GM19238 (cell line): ENCODE measurements around the gene CHAC1.

Experiments used
- DNase-seq: peaks from one replicate; pipeline ENCODE4 v3.0.0; 2011; ENCODE audit warnings: low spot score; ENCODE audit not compliant: insufficient read length

The CHAC1 gene

GRCh38 chr15:40985541-40986330 is 32.5 kb downstream of the CHAC1 start:
- DNase-seq: no peak

DNA sequence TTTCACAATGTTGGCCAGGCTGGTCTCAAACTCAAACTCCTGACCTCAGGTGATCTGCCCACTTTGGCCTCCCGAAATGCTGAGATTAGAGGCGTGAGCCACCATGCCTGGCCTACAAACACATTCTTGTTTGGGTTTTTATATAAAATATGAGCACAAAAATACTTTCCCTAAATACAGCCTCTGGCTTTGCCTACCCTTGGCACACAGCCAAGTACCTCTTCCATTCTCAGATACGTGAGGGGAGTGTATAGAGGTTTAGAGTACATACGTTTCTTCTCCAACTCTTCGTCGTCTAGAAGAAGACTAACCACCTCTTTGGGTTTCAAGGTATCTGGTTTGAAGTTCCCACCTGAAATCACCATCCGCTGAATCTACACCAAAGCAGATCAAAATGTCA is 33.5 kb downstream of the CHAC1 start:
- DNase-seq: no peak

- no peak for DNase-seq
These were observed 34.9 kb downstream of the CHAC1 start for GRCh38 chr15:40988156-40988555.

DNA sequence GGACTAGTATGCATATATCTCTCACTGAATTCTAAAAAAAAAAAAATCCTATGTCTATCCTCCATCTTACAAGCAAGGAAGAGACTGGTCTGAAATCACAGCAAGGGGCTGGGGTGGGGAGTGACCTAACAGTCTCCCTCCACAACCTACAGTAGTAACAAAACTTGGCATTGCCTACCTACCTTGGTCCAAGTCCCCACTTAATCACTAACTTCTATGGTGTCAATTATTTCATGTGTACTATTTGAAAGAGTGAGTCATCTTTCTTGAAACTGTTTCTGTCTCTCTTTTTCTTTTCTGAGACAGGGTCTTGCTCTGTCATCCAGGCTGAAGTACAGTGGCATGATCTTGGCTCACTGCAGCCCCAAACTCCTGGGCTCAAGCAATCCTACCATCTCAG is 36.8 kb downstream of the CHAC1 start:
- no peak for DNase-seq

- no peak for DNase-seq
These were observed 37.5 kb downstream of the CHAC1 start for GRCh38 chr15:40990789-40991188.

DNA sequence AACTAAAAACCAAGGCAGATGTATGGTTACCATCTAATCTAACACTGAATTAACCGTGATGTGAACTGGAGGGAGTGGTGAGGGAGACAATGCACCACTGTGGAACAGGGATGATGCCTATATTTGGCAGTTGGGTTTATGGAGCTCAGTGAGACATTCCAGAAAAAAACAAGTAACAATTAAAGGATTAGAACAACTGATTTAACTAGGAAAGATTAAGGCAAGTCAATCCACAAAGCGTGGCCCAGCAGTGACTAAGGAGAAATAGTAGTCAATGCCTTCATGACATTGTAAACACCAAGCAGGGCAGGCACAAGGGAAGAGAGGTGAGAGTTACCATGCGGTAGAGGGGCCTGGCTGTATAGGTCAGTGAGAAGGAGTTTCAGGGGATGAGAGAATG is 38.1 kb downstream of the CHAC1 start:
- no peak for DNase-seq

DNA sequence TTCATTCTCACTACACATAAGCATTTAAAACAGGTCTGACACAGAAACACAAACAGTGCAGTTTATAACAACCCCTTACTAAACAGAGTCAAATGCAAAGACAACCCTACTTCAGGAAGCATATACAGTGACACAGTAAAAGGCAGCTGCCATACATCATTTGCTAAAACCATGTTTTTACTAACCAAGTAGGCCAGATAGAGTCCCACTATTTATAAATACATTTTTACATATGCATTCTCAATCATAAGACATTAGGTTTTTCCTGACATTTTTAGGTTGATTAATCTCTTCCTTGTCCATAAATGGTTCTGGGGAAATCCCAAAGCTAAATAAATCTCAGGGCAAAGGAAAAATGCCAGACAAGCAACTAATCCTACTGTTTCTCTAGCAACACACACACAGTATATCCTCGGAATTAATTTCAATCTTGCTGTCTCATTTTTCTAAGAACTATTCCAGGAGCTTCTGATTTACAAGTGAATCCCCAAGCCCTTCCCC is 39.0 kb downstream of the CHAC1 start:
- no peak for DNase-seq

DNA sequence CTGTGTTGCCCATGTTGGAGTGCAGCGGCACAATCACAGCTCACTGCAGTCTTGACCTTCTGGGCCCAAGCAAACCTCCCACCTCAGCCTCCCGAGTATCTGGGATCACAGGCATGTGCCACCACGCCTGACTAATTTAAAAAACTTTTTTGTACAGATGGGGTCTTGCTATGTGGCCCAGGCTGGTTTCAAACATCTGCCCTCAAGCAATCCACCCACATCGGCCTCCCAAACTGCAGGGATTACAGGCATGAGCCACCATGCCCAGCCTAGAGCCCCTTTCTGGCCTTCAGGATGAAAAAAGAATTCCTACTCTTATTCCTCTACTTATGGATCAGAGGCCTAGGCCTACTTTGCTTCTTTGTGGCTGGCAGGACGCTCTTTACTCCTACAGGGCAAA is 39.6 kb downstream of the CHAC1 start:
- DNase-seq: no peak

DNA sequence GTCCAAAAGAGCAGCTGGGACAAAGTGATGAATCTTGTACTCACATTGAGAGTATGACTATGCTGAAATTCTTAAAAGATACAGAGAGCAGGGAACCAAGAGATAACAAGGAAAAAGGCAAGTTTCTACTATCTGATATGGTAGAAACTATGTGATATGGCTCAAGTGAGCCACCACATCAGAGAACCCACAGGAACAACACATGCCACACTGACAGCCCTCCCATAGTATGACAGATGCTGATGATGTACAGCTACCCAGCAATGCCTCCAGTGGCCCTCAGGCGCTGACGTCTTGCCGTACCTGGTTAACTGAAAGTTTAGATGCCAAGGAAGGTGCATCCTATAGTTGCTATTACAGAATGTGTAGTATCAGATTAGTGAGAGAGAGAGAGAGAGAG is 42.4 kb downstream of the CHAC1 start:
- no peak for DNase-seq

DNA sequence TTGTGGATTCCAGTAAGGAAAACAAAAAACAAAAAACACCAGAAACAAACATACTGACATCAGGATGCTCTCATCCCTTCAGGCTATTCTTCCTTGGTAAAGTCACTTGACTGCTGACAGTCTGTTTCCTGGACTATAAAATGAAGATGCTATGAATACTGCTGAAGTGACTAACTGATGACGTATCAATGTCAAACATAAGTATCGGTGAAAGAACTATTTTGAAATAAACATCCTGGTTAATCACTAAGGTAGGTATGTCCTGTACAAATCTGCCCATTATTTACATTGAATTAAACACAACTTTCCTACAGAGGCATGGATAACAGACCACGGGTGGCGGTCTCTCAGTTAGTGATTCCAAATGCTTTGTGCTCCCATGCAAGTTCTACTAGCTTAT is 45.9 kb downstream of the CHAC1 start:
- DNase-seq: no peak

GRCh38 chr15:41001524-41002214 is 48.4 kb downstream of the CHAC1 start:
- DNase-seq: no peak

GRCh38 chr15:41004490-41004889 is 51.2 kb downstream of the CHAC1 start:
- no peak for DNase-seq
